HUES64 (cell line): ENCODE data around the gene SLC22A16.
"Not testable (repeated sequence)": the region's sequence is repeated elsewhere in the genome, so short reads cannot be mapped to it uniquely, and the experiment has no call there.

ENCODE experiments used
- H3K27ac ChIP-seq: 2 replicates; pipeline ENCODE4 v1.7.0; 2013; ENCODE audit warnings: low read depth, low read length, inconsistent platforms
- H3K27me3 ChIP-seq: 2 replicates; pipeline ENCODE4 v1.6.1; 2013; ENCODE audit warnings: mild to moderate bottlenecking, low read length; ENCODE audit not compliant: insufficient read depth
- H3K36me3 ChIP-seq: 2 replicates; pipeline ENCODE4 v1.6.1; 2013; ENCODE audit warnings: mild to moderate bottlenecking, low read length; ENCODE audit not compliant: insufficient read depth
- H3K4me1 ChIP-seq: 2 replicates; pipeline ENCODE4 v1.6.1; 2013; ENCODE audit warnings: mild to moderate bottlenecking, low read length, moderate library complexity; ENCODE audit not compliant: insufficient read depth
- H3K4me3 ChIP-seq: 2 replicates; pipeline ENCODE4 v1.5.1; 2013; ENCODE audit warnings: mild to moderate bottlenecking, low read length, moderate library complexity
- H3K9ac ChIP-seq: 2 replicates; pipeline ENCODE4 v1.6.1; 2013; ENCODE audit warnings: mild to moderate bottlenecking, low read depth, low read length
- H3K9me3 ChIP-seq: 2 replicates; pipeline ENCODE4 v1.6.1; 2013; ENCODE audit warnings: low read depth, low read length; ENCODE audit not compliant: insufficient read depth
- WGBS: fragments of 150-250, 120-280 bp; methylation state at CpG from one replicate; pipeline ENCODE4 v1.1.7; 2013; ENCODE audit warnings: missing lambda C conversion rate; 5-methylcytosine and 5-hydroxymethylcytosine counted together

The SLC22A16 gene

DNA sequence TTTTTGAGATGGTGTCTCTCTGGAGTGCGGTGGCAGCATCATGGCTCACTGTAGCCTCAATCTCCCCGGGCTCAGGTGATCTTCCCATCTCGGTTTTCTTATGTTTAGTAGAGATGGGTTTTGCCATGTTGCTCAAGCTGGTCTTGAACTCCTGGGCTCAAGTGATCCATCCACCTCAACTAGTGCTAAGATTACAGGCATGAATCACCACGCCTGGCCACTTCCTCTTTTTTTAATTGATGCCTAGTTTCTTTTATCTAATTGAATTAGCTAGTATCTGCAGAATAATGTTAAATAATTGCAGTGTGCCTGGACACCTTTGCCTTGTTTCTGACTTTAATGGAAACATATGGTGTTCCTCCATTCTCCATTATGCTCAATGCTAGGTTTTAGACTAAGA lies 38.4 kb upstream of the SLC22A16 start:
- WGBS = 95% methylated on average over 3 of the region's 4 CpGs
- H3K9me3 ChIP-seq = no peaks in the 10 kb centered on the region
- no peak overlapping the region for H3K27ac ChIP-seq
- peaks cover 7% of the 10 kb centered on the region for H3K4me1 ChIP-seq
- H3K36me3 ChIP-seq = no peaks in the 10 kb centered on the region
- H3K9ac ChIP-seq = no peak overlapping the region
- no peaks in the 10 kb centered on the region for H3K27me3 ChIP-seq
- no peak overlapping the region for H3K4me3 ChIP-seq

DNA sequence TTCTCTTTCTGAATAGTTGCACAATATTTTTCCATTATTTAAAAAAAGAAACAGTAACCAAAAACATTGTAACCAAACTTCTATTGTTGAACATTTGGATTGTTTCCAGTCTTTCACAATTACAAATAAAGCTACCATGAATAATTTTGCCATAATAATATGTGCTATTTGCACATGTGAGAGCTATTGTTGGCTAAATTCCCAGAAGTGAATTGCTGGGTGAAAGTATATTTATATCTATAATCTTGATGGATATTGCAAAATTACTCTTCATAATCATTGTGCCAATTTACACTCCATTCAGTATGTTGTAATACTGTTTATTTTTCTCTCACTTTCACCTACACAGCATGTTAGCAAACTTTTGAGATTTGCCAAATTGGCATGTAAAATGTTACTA lies 36.6 kb upstream of the SLC22A16 start:
- Histone ChIP-seq H3K27ac (no peak overlapping the region), H3K36me3 (no peaks in the 10 kb centered on the region), H3K9ac (no peak overlapping the region), H3K4me3 (no peak overlapping the region), H3K4me1 (peaks cover 8% of the 10 kb centered on the region), H3K9me3 (no peaks in the 10 kb centered on the region), H3K27me3 (no peaks in the 10 kb centered on the region)

DNA sequence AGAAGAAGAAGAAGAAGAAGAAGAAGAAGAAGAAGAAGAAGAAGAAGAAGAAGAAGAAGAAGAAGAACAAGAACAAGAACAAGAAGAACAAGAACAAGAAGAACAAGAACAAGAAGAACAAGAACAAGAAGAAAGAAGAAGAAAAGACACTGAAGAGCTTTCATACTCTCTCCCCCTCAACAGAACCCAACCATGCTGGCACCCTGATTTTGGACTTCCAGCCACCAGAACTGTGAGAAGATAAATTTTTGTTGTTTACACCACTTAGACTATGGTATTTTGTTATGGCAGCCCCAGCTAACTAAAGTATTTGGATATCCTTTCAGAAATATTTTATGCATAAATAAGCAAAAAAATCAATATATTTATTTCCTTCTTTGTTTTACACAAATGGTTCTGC lies 36.1 kb upstream of the SLC22A16 start:
- H3K9ac ChIP-seq, H3K4me1 ChIP-seq, H3K9me3 ChIP-seq, H3K27me3 ChIP-seq, H3K36me3 ChIP-seq, H3K27ac ChIP-seq, H3K4me3 ChIP-seq: not testable (repeated sequence)

DNA sequence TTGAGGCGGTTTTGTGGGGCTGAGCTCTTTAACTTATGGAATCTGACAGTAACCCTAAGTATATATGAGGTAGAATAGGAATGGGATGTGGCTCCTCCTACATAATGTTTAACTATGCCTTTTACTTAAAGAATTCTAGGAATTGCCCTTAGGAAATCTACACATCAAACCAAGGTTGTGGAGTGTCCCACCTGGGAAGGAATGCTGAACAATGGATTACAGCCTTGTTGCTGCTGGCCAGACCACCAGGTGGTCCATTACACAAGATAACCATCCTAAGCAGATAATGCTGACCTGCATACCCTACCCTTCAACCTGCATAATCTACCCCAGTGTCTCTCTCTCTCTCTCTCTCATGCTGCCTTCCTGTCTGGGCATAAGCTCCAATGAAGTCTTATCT lies 35.0 kb upstream of the SLC22A16 start:
- H3K9ac ChIP-seq = no peak overlapping the region
- peaks cover 8% of the 10 kb centered on the region for H3K4me1 ChIP-seq
- no peak overlapping the region for H3K4me3 ChIP-seq
- H3K27ac ChIP-seq = peak overlapping the region; percentile 60; the same call in 1 of the 2 replicates
- H3K36me3 ChIP-seq = no peaks in the 10 kb centered on the region
- peaks cover 1% of the 10 kb centered on the region; the same call in 1 of the 2 replicates for H3K9me3 ChIP-seq
- no peaks in the 10 kb centered on the region for H3K27me3 ChIP-seq
- WGBS = 42% methylated on average over 1 of the region's 1 CpG

DNA sequence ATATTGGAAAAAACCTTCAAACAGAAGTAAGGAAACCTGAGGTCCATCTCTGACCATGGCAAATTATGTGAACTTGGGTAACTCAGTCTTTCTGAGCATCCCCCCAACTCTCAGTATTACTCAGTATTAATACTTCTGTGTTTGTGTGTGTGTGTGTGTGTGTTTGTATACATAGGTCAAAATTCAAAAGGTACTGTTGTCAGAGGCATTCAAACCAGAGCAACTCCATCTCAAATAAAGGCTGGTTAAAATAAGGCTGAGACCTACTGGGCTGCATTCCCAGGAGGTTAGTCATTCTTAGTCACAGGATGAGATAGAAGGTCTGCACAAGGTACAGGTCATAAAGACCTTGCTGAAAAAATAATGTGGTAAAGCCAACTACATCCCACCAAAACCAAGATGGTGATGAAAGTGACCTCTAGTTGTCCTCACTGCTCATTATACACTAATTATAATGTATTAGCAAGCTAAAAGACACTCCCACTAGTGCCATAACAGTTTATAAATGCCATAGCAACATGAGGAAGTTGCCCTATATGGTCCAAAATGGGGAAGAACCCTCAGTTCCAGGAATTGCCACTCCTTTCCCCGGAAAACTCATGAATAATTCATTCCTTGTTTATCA lies 33.3 kb upstream of the SLC22A16 start:
- Histone ChIP-seq H3K4me3 (no peak overlapping the region), H3K9ac (no peak overlapping the region), H3K27ac (no peak overlapping the region), H3K4me1 (peaks cover 8% of the 10 kb centered on the region), H3K36me3 (no peaks in the 10 kb centered on the region), H3K9me3 (peaks cover 7% of the 10 kb centered on the region), H3K27me3 (no peaks in the 10 kb centered on the region)
- 82% methylated on average over 1 of the region's 1 CpG for WGBS

DNA sequence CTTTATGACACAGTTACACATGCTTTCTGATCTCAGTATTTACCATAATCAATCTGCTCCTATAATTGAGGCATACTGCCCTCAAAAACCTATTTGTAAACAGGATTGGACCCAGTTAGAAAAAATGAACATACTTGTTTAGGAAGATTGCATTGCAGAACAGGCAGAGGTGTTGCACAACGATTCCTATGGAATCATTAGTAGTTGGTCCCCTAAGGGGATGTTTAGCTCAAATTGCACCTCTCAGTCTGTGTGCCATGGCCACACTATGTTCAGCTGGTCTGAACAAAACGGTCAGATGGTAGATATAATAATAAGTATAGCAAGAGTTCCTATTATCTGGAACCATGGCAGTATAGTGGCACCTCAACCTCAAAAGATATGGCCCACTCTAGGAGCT lies 28.5 kb upstream of the SLC22A16 start:
- H3K36me3 ChIP-seq, H3K4me3 ChIP-seq, H3K9me3 ChIP-seq, H3K27me3 ChIP-seq, H3K27ac ChIP-seq, H3K4me1 ChIP-seq, H3K9ac ChIP-seq: not testable (repeated sequence)
- WGBS = 96% methylated on average over 2 of the region's 2 CpGs

DNA sequence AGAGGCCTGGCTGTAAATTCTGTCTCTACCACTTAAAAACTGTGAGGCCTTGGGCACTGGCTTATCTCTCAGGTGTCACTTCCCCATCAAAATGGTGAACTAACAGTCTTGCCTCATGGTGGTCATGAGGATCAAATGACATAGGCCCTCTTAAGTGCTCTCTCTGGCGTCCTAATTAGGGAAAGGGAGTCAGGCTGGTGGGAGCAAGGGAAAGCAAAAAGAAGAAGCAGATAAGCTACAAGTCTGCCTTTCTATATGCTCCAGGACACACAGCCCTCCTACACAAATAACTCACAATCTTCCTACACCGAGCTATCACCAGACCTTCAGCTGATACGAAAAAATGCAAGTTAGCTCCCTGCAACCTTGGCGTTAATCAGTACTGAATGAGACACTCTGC lies 19.5 kb upstream of the SLC22A16 start:
- Histone ChIP-seq H3K27me3 (no peaks in the 10 kb centered on the region), H3K9ac (no peak overlapping the region), H3K27ac (no peak overlapping the region), H3K36me3 (no peaks in the 10 kb centered on the region), H3K9me3 (peaks cover 3% of the 10 kb centered on the region; the same call in 1 of the 2 replicates), H3K4me3 (no peak overlapping the region), H3K4me1 (peaks cover 6% of the 10 kb centered on the region; the same call in 1 of the 2 replicates)
- WGBS = 84% methylated on average over 4 of the region's 4 CpGs

DNA sequence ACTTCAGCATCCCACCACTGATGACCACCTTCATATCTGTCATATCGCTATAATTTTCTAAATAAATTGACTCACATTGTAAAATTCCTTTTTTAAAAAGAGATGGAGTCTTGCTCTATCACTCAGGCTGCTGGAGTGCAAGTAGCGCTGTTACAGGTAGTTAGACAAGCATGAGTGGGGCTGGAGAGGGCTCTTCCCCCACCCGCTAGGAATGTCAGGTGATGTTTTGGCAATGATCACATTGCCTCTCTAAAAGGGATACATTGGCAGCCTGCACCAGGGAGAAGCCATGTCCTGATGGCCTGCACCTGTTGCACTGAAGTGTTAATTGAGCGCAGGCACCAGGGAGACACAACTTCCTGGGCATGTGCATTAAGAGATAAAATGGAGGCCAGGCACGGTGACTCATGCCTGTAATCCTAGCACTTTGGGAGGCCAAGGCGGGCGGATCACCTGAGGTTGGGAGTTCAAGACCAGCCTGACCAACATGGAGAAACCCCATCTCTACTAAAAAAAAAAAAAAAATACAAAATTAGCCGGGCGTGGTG lies 16.9 kb upstream of the SLC22A16 start:
- H3K4me1 ChIP-seq = peaks cover 6% of the 10 kb centered on the region; the same call in 1 of the 2 replicates
- WGBS = 92% methylated on average over 9 of the region's 9 CpGs
- H3K4me3 ChIP-seq = no peak overlapping the region
- H3K27me3 ChIP-seq = no peaks in the 10 kb centered on the region
- H3K27ac ChIP-seq = no peak overlapping the region
- H3K9ac ChIP-seq = no peak overlapping the region
- no peaks in the 10 kb centered on the region for H3K36me3 ChIP-seq
- no peaks in the 10 kb centered on the region for H3K9me3 ChIP-seq

DNA sequence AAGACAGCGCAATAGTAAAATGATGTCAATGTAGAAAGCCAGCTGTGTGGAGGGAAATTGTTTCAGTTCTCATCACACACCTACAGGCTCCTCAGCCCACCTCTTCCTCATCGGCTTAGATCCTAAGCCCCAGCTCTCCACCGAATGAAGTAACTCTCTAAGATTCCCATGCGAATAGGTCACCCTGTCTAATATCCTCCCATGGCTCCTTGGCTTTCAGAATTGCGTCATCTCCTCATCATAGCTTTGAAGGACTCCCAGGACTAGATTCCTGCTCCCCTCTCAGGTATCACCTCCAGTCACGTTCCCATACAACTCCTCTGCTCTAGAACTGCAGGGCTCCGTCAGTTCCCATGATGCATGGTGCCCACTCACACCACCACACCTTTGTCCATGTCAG lies 16.2 kb upstream of the SLC22A16 start:
- Histone ChIP-seq H3K27me3 (no peaks in the 10 kb centered on the region), H3K27ac (no peak overlapping the region), H3K4me1 (peaks cover 6% of the 10 kb centered on the region; the same call in 1 of the 2 replicates), H3K36me3 (no peaks in the 10 kb centered on the region), H3K4me3 (no peak overlapping the region), H3K9me3 (no peaks in the 10 kb centered on the region), H3K9ac (no peak overlapping the region)
- WGBS = 77% methylated on average over 6 of the region's 7 CpGs

DNA sequence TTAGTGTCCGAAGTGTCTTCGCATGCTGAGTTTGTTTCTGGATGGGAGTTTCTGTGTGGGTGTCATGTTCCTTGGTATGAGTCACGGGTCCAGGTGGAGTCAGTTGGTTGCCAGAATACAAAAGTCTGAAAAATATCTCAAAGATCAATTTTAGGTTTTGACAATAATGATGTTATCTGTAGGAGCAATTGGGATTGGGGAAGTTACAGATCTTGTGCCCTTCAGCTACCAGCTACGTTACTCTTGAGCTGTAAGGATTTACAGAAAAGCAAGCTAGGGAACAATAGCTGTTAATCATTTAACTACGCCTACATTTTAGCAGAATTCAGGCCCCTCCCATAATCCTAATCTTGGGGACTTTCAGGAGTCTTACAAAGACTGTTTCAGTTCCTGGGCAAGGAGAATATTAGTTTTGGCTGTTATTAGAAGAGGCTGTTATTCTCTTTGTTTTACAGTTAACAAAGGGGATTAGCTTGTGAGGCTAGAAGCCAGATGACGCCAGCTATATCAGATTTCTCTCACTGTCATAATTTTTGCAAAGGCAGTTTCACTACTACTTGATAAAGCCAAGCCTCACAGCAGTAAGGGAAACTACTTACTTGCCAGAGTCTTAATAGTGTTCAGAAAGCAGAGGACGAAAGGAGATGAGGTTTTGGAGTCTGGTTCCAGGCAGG lies 15.4 kb upstream of the SLC22A16 start:
- Histone ChIP-seq H3K27me3 (no peaks in the 10 kb centered on the region), H3K4me3 (no peak overlapping the region), H3K9me3 (no peaks in the 10 kb centered on the region), H3K27ac (no peak overlapping the region), H3K4me1 (peaks cover 6% of the 10 kb centered on the region; the same call in 1 of the 2 replicates), H3K36me3 (no peaks in the 10 kb centered on the region), H3K9ac (no peak overlapping the region)
- 89% methylated on average over 7 of the region's 7 CpGs for WGBS

DNA sequence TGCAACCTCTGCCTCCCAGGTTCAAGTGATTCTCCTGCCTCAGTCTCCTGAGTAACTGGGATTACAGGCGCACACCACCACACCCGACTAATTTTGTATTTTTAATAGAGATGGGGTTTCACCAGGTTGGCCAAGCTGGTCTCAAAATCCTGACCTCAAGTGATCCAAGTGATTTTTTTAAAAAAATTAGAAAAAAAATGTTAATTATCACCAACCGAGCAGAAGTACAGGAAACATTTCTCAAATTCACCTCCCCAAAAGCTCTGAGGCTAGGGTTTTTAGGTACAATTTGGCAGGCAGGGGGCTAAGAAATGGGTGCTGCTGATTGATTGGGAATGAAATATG lies 14.9 kb upstream of the SLC22A16 start:
- no peak overlapping the region for H3K9ac ChIP-seq
- H3K27ac ChIP-seq = no peak overlapping the region
- no peaks in the 10 kb centered on the region for H3K36me3 ChIP-seq
- no peaks in the 10 kb centered on the region for H3K27me3 ChIP-seq
- no peaks in the 10 kb centered on the region for H3K9me3 ChIP-seq
- 100% methylated on average over 2 of the region's 3 CpGs for WGBS
- H3K4me1 ChIP-seq = peaks cover 6% of the 10 kb centered on the region; the same call in 1 of the 2 replicates
- H3K4me3 ChIP-seq = no peak overlapping the region
